IMR-90 (cell line): ENCODE results near the gene CHRNA10. TPM values are rescaled to one million over a fixed set of nuclear protein-coding genes. Genes with fewer than 3 reads are reported as not detected.

ENCODE experiments used
- ATAC-seq: fragments of 200-7000 bp; cut with Tn5 transposase; 2 replicates; pipeline ENCODE4 v1.9.1; 2020; ENCODE audit warnings: low read depth, mild to moderate bottlenecking, moderate library complexity
- Bru-seq: library from RNA; stranded (reverse); fragments of 400-500 nt; gene quantifications from one replicate; lab custom pipeline; 2021; lab: Mats Ljungman, UMichigan
- BruChase-seq, 2 experiments: library from RNA; stranded (reverse); fragments of 400-500 nt; gene quantifications; one replicate each; lab custom pipeline; 2021; lab: Mats Ljungman, UMichigan
- BruUV-seq: library from RNA; stranded (reverse); fragments of 400-500 nt; replicated peaks from 2 replicates; lab custom pipeline; 2021; lab: Mats Ljungman, UMichigan
- CTCF ChIA-PET: fragments of 300-600 bp; formaldehyde crosslinking; extraction: SDS; loops from one replicate; lab custom pipeline; 2021; ENCODE audit warnings: antibody characterized with exemption; lab: Yijun Ruan, JAX
- POLR2A ChIA-PET: fragments of 300-600 bp; sonication (Branson Sonifier 250); formaldehyde crosslinking; loops from one replicate; lab custom pipeline; 2022; ENCODE audit warnings: antibody characterized with exemption; ENCODE audit not compliant: unreplicated experiment; lab: Charles Lee
- DNase-seq: peaks from one replicate; pipeline ENCODE4 v3.0.0; 2013
- H2AFZ ChIP-seq: replicated peaks from 2 replicates; pipeline ENCODE3; 2013; ENCODE audit warnings: low read length, mild to moderate bottlenecking; ENCODE audit not compliant: poor library complexity
- H2AK5ac ChIP-seq: 2 replicates; pipeline ENCODE4 v1.6.1; 2013; ENCODE audit warnings: low read depth, low read length, inconsistent platforms
- H2AK9ac ChIP-seq: replicated peaks from 2 replicates; pipeline ENCODE3; 2013; ENCODE audit warnings: mild to moderate bottlenecking, low read depth, low read length, moderate library complexity; ENCODE audit not compliant: poor library complexity
- H2BK120ac ChIP-seq: 2 replicates; pipeline ENCODE4 v1.6.1; 2013; ENCODE audit warnings: low read depth, low read length, inconsistent platforms
- H2BK15ac ChIP-seq: 3 replicates; pipeline ENCODE4 v1.6.1; 2013; ENCODE audit warnings: low read depth, low read length, inconsistent platforms
- H2BK20ac ChIP-seq: 2 replicates; pipeline ENCODE4 v1.6.1; 2013; ENCODE audit warnings: low read depth, mild to moderate bottlenecking, inconsistent platforms, low read length, moderate library complexity
- H2BK5ac ChIP-seq: 2 replicates; pipeline ENCODE4 v1.6.1; 2013; ENCODE audit warnings: mild to moderate bottlenecking, low read depth, low read length, inconsistent platforms; ENCODE audit not compliant: poor library complexity, severe bottlenecking
- H3K14ac ChIP-seq: replicated peaks from 2 replicates; pipeline ENCODE4 v1.6.1; 2013; ENCODE audit warnings: low read depth, low read length, inconsistent platforms
- H3K18ac ChIP-seq: 2 replicates; pipeline ENCODE4 v1.6.1; 2013; ENCODE audit warnings: low read depth, low read length, control low read depth
- H3K23ac ChIP-seq: 2 replicates; pipeline ENCODE4 v1.6.1; 2013; ENCODE audit warnings: low read depth, low read length, inconsistent platforms
- H3K27ac ChIP-seq: 2 replicates; pipeline ENCODE4 v1.5.1; 2013; ENCODE audit warnings: mild to moderate bottlenecking, control low read depth, low read length; ENCODE audit not compliant: insufficient read depth
- H3K27me3 ChIP-seq: 2 replicates; pipeline ENCODE4 v1.6.1; 2013; ENCODE audit warnings: low read length; ENCODE audit not compliant: control insufficient read depth, insufficient read depth
- H3K36me3 ChIP-seq: 2 replicates; pipeline ENCODE4 v1.6.1; 2013; ENCODE audit warnings: low read length, mixed read lengths; ENCODE audit not compliant: control insufficient read depth, insufficient read depth
- H3K4ac ChIP-seq: 2 replicates; pipeline ENCODE4 v1.6.1; 2013; ENCODE audit warnings: low read depth, low read length, inconsistent platforms
- H3K4me1 ChIP-seq: 2 replicates; pipeline ENCODE4 v1.6.1; 2013; ENCODE audit warnings: low read length, mixed read lengths; ENCODE audit not compliant: control insufficient read depth, insufficient read depth
- H3K4me2 ChIP-seq: 2 replicates; pipeline ENCODE4 v1.6.1; 2013; ENCODE audit warnings: low read depth, mild to moderate bottlenecking, control low read depth, low read length, moderate library complexity
- H3K4me3 ChIP-seq: 2 replicates; pipeline ENCODE4 v1.5.1; 2013; ENCODE audit warnings: low read depth, mild to moderate bottlenecking, control low read depth, low read length, moderate library complexity; ENCODE audit not compliant: insufficient read depth
- H3K56ac ChIP-seq: 2 replicates; pipeline ENCODE4 v1.6.1; 2013; ENCODE audit warnings: low read length, inconsistent platforms; ENCODE audit not compliant: insufficient read depth; ENCODE audit errors: extremely low read depth
- H3K79me1 ChIP-seq, 2 experiments: 2 replicates each; pipeline ENCODE4 v1.6.1; 2013; ENCODE audit warnings: low read length in 2 of 2, inconsistent platforms in 1 of 2, low read depth in 1 of 2
- H3K9ac ChIP-seq: 2 replicates; pipeline ENCODE4 v1.6.1; 2013; ENCODE audit warnings: low read depth, low read length, control low read depth
- H3K9me1 ChIP-seq: 2 replicates; pipeline ENCODE4 v1.6.1; 2013; ENCODE audit warnings: low read length, inconsistent platforms; ENCODE audit not compliant: insufficient read depth
- H3K9me3 ChIP-seq: 2 replicates; pipeline ENCODE4 v1.6.1; 2013; ENCODE audit warnings: low read length; ENCODE audit not compliant: control insufficient read depth, insufficient read depth
- H4K20me1 ChIP-seq: 2 replicates; pipeline ENCODE4 v1.6.1; 2013; ENCODE audit warnings: low read length, inconsistent platforms; ENCODE audit not compliant: insufficient read depth
- H4K5ac ChIP-seq: 2 replicates; pipeline ENCODE4 v1.6.1; 2013; ENCODE audit warnings: mild to moderate bottlenecking, low read depth, low read length, control low read depth
- H4K8ac ChIP-seq, 2 experiments: 2 replicates each; pipeline ENCODE4 v1.6.1; 2013; ENCODE audit warnings: low read depth in 2 of 2, low read length in 2 of 2, control low read depth in 1 of 2, inconsistent platforms in 1 of 2
- H4K91ac ChIP-seq: 2 replicates; pipeline ENCODE4 v1.6.1; 2013; ENCODE audit warnings: low read depth, low read length, inconsistent platforms; ENCODE audit not compliant: insufficient read depth
- FOS ChIP-seq: fragments of 150-350 bp; IDR thresholded peaks from 2 replicates; pipeline ENCODE4 v1.6.1; 2016; ENCODE audit warnings: low read depth, low read length
- MAZ ChIP-seq: IDR thresholded peaks from 2 replicates; pipeline ENCODE4 v1.6.1; 2012; ENCODE audit warnings: low read depth, mild to moderate bottlenecking, low read length, improper control_type of control experiment, moderate library complexity, borderline replicate concordance
- NFE2L2 ChIP-seq: fragments of 150-350 bp; IDR thresholded peaks from 2 replicates; pipeline ENCODE4 v1.6.1; 2016; ENCODE audit warnings: low read depth, mild to moderate bottlenecking, low read length
- WGBS, 2 experiments: methylation state at CpG; one replicate each; pipeline versions ENCODE4 v1.1.5 to v1.1.7; 2013; ENCODE audit warnings: missing lambda C conversion rate in 2 of 2; ENCODE audit not compliant: insufficient read length in 1 of 2; ENCODE audit errors: extremely low coverage in 2 of 2; 5-methylcytosine and 5-hydroxymethylcytosine counted together
- dilution Hi-C: fragments of 300-500 bp; cut with HindIII; formaldehyde crosslinking; loops from one replicate; pipeline ENCODE4 v1.14.3; 2018; ENCODE audit warnings: low sequenced_read_pairs; ENCODE audit not compliant: unreplicated experiment
- in situ Hi-C: fragments of 300-500 bp; cut with MboI; formaldehyde crosslinking; loops from 3 replicates; pipeline ENCODE4 v1.14.3; 2019; ENCODE audit warnings: low sequenced_read_pairs, inconsistent platforms, mixed read lengths
- intact Hi-C: fragments of 100-400 bp; cut with micrococcal nuclease; formaldehyde crosslinking; loops from 2 replicates; pipeline ENCODE4 v1.10.0; 2022
- long read RNA-seq: library from polyadenylated mRNA; unstranded; transcript quantifications from one replicate; pipeline ENCODE4 v2.0.0, GENCODE V29; 2021; ENCODE audit not compliant: unreplicated experiment
- polyA plus RNA-seq, 3 experiments: library from polyadenylated mRNA; depleted of rRNA; stranded (reverse); fragments of >200 nt; gene quantifications; 2 replicates each; pipeline ENCODE4 v1.2.3, GENCODE V29; 2012; ENCODE audit warnings: low replicate concordance in 1 of 3
- total RNA-seq: library from RNA; depleted of rRNA; stranded (reverse); fragments of >200 nt; gene quantifications from 2 replicates; pipeline ENCODE4 v1.2.3, GENCODE V29; 2012; rRNA removed
- TF ChIP-seq, protein P1 (sequence below): conservative IDR thresholded peaks from 2 replicates; pipeline ENCODE4 v1.5.1; 2012; ENCODE audit warnings: mild to moderate bottlenecking, low read depth, low read length, improper control_type of control experiment

Gene CHRNA10, protein sequence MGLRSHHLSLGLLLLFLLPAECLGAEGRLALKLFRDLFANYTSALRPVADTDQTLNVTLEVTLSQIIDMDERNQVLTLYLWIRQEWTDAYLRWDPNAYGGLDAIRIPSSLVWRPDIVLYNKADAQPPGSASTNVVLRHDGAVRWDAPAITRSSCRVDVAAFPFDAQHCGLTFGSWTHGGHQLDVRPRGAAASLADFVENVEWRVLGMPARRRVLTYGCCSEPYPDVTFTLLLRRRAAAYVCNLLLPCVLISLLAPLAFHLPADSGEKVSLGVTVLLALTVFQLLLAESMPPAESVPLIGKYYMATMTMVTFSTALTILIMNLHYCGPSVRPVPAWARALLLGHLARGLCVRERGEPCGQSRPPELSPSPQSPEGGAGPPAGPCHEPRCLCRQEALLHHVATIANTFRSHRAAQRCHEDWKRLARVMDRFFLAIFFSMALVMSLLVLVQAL
- total RNA-seq, result under 0.01 and 0.36 TPM in 2 replicates
- polyA plus RNA-seq (2012; rRNA removed), result 0.79 and 1.2 TPM in 2 replicates
- polyA plus RNA-seq (2012; cell fraction: cytosol; rRNA removed), result 0.41 and 0.69 TPM in 2 replicates
- 4.5 and 11.7 TPM in 2 replicates for polyA plus RNA-seq (2012; cell fraction: nucleus; rRNA removed; ENCODE audit: low replicate concordance)
- Bru-seq, nascent RNA, result percentile 65 among the genes with signal in this experiment
- percentile 56 among the genes with signal in this experiment for BruChase-seq, experiment 1, labeled RNA remaining after a 6-hour chase
- BruChase-seq, experiment 2, labeled RNA remaining after a 2-hour chase, result percentile 58 among the genes with signal in this experiment
- long read RNA-seq, result 0 reads

DNA sequence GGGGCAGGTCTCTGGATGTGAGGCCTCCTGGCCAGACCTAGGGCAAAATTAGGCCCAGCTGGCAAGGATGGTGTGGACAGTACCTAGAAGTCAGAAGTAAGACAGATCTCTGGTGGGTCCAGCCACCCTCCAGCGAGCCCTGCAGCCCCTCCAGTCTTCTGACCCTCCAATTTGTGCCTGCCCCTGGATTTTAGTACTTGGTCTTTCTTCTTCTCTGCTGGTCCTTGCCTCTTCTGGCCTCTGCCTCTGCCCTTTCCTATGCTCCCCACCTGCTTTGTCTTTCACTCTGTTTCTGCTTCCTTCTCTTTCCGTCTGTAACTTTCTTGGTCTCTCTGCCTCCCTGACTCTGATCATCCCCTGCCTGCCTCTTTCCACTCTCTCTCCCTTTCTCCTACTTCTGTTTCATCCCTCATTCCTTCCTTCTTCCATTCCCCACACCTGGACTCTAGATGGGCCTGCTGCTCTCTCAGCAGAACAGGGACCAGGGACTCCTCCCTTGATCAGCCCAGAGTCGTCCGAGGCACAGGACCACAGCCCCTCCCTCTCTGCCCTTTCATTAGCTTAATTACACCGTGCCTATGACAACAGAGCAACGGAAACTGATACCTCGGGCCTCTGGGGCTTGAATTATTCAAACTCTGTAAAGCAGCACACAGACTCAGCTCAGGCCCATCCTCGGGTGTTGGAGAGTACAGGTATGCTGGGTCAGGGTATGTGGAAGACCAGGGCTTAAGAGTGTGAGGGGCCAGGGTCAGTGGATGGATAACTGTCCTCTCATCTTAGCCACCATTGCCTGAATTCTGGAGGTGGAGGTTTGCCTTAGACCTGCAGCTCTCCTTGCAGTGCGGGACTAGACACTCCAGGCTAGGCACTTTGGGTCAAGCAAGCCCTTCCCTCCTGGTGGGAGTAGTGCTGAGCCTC is at the start of gene CHRNA10:
Gene CHRNA10 (minus strand): TSS at position 51 of the 921 bp plus-strand sequence. CDS start 72 bp downstream, outside the sequence.
- Histone ChIP-seq H2BK120ac (no peak within 1 kb of the TSS), H2AK5ac (no peak within 1 kb of the TSS), H3K79me1 (peaks cover 13 to 17% of the 10 kb centered on the region in 2 experiments), H2BK5ac (no peak within 1 kb of the TSS), H4K20me1 (no peaks in the 10 kb centered on the region; the same call in 1 of the 2 replicates), H4K91ac (no peak within 1 kb of the TSS), H4K8ac (no peak within 1 kb of the TSS), H3K36me3 (peaks cover 55% of the 10 kb centered on the region), H2BK15ac (no peak within 1 kb of the TSS), H2BK20ac (no peak within 1 kb of the TSS), H3K23ac (no peak within 1 kb of the TSS), H3K27ac (no peak within 1 kb of the TSS), H3K4me2 (no peak within 1 kb of the TSS), H2AK9ac (no peak within 1 kb of the TSS), H2AFZ (no peak within 1 kb of the TSS), H3K4me3 (no peak within 1 kb of the TSS), H4K5ac (no peak within 1 kb of the TSS), H3K4me1 (peaks cover 3% of the 10 kb centered on the region; the same call in 1 of the 2 replicates), H3K27me3 (no peaks in the 10 kb centered on the region), H3K56ac (no peak within 1 kb of the TSS; the same call in 1 of the 2 replicates), H3K18ac (no peak within 1 kb of the TSS), H3K4ac (no peak within 1 kb of the TSS), H3K9me1 (peaks cover 10% of the 10 kb centered on the region; the same call in 1 of the 2 replicates), H3K9ac (no peak within 1 kb of the TSS), H3K14ac (no peak within 1 kb of the TSS), H3K9me3 (no peaks in the 10 kb centered on the region)
- BruUV-seq, result no TSS peak
- no peak for DNase-seq
- no peak for ATAC-seq
- WGBS, 2 experiments, result 63% methylated on average over 2 of the region's 9 CpGs; no CpG with 5 or more reads in 1 of the 2 experiments
- dilution Hi-C loops, result no loop called here
- intact Hi-C loops, result no loop called here
- ChIA-PET POLR2A (no interaction called here), CTCF (no interaction called here)
- in situ Hi-C loops, result no loop called here
- no peak for TF ChIP-seq FOS
- TF ChIP-seq, protein P1, sequence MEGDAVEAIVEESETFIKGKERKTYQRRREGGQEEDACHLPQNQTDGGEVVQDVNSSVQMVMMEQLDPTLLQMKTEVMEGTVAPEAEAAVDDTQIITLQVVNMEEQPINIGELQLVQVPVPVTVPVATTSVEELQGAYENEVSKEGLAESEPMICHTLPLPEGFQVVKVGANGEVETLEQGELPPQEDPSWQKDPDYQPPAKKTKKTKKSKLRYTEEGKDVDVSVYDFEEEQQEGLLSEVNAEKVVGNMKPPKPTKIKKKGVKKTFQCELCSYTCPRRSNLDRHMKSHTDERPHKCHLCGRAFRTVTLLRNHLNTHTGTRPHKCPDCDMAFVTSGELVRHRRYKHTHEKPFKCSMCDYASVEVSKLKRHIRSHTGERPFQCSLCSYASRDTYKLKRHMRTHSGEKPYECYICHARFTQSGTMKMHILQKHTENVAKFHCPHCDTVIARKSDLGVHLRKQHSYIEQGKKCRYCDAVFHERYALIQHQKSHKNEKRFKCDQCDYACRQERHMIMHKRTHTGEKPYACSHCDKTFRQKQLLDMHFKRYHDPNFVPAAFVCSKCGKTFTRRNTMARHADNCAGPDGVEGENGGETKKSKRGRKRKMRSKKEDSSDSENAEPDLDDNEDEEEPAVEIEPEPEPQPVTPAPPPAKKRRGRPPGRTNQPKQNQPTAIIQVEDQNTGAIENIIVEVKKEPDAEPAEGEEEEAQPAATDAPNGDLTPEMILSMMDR, result no peak
- no peak for TF ChIP-seq NFE2L2
- TF ChIP-seq MAZ, result no peak
